22Rv1 (cell line): ENCODE results near the gene PIGM.

Experiments
- ZFX ChIP-seq: fragments of 450-650 bp; IDR thresholded peaks from 2 replicates; pipeline ENCODE4 v1.6.1; 2017; ENCODE audit warnings: antibody characterized with exemption, borderline replicate concordance
- TF ChIP-seq, protein P1 (sequence below): fragments of 450-650 bp; IDR thresholded peaks from 2 replicates; pipeline ENCODE4 v1.5.1; 2017; ENCODE audit warnings: mild to moderate bottlenecking

DNA sequence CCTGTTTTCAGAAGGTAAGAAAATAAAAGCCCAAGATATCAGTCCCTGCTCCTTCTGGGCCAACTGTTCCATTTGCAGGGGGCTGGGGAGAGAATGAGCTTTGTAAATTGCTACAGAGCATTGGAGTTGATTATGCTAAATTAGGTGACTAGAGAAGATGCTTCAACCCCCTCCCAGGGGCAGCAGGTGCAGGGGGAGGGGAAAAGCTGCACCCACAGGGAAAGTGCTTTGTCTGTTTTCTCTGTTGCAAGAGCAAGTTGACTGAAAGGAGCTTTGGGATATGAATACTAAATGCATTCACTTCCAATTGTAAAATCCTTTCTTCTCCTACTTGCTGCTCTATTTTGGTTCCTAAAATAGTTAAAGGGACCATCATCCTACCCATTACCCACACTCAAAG lies 16.5 kb upstream of the PIGM start:
- TF ChIP-seq, protein P1, sequence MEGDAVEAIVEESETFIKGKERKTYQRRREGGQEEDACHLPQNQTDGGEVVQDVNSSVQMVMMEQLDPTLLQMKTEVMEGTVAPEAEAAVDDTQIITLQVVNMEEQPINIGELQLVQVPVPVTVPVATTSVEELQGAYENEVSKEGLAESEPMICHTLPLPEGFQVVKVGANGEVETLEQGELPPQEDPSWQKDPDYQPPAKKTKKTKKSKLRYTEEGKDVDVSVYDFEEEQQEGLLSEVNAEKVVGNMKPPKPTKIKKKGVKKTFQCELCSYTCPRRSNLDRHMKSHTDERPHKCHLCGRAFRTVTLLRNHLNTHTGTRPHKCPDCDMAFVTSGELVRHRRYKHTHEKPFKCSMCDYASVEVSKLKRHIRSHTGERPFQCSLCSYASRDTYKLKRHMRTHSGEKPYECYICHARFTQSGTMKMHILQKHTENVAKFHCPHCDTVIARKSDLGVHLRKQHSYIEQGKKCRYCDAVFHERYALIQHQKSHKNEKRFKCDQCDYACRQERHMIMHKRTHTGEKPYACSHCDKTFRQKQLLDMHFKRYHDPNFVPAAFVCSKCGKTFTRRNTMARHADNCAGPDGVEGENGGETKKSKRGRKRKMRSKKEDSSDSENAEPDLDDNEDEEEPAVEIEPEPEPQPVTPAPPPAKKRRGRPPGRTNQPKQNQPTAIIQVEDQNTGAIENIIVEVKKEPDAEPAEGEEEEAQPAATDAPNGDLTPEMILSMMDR = no peak
- no peak for TF ChIP-seq ZFX
